Heart right ventricle (tissue), 16 donors: ENCODE measurements around the gene TNPO2. TPM values are rescaled to one million over a fixed set of nuclear protein-coding genes. Genes with fewer than 3 reads are reported as not detected.
"Not testable (repeated sequence)": the region's sequence is repeated elsewhere in the genome, so short reads cannot be mapped to it uniquely, and the experiment has no call there.

Source experiments
- ATAC-seq, 8 donors: fragments of 200-7000 bp; cut with Tn5 transposase; one replicate each; pipeline ENCODE4 v1.9.1; 2020; ENCODE audit warnings: mild to moderate bottlenecking in 8 of 8, moderate library complexity in 8 of 8, moderate number of reproducible peaks in 1 of 8
- DNase-seq, 2 donors: peaks; one replicate each; pipeline ENCODE4 v3.0.0-alpha.2; 2020
- H3K27ac ChIP-seq, 10 donors: fragments of 200-600 bp; sonication (generic) in 2 of 10; one replicate each; pipeline versions ENCODE4 v1.5.0 to v1.8.0; 2020 to 2022; ENCODE audit warnings: mild to moderate bottlenecking in 3 of 10
- H3K27me3 ChIP-seq, 7 donors: fragments of 200-600 bp; one replicate each; pipeline ENCODE4 v1.8.0; 2021 to 2022; ENCODE audit warnings: mild to moderate bottlenecking in 2 of 7
- H3K36me3 ChIP-seq, 9 donors: fragments of 200-600 bp; sonication (generic) in 1 of 9; one replicate each; pipeline versions ENCODE4 v1.5.0 to v1.8.0; 2020 to 2022; ENCODE audit warnings: mild to moderate bottlenecking in 2 of 9
- H3K4me1 ChIP-seq, 9 donors: fragments of 200-600 bp; sonication (generic) in 1 of 9; one replicate each; pipeline versions ENCODE4 v1.5.0 to v1.8.0; 2020 to 2022; ENCODE audit warnings: mild to moderate bottlenecking in 4 of 9
- H3K4me3 ChIP-seq, 10 donors: fragments of 200-600 bp; sonication (generic) in 2 of 10; one replicate each; pipeline versions ENCODE4 v1.5.0 to v1.8.0; 2020 to 2022; ENCODE audit warnings: mild to moderate bottlenecking in 7 of 10, moderate library complexity in 2 of 10
- H3K9me3 ChIP-seq, 11 donors: fragments of 200-600 bp in 10 of 11; sonication (generic) in 2 of 11; one replicate each; pipeline versions ENCODE4 v1.5.0 to v1.8.0; 2013 to 2022; ENCODE audit warnings: mild to moderate bottlenecking in 2 of 11, control low read depth in 1 of 11, moderate library complexity in 1 of 11
- WGBS, 2 donors: extraction: QIAGEN DNeasy Blood & Tissue Kit; methylation state at CpG; one replicate each; pipeline ENCODE4 v1.1.7; 2013; ENCODE audit warnings: inconsistent platforms in 1 of 2; 5-methylcytosine and 5-hydroxymethylcytosine counted together
- intact Hi-C, 10 donors: fragments of 100-400 bp; cut with DNase I; formaldehyde crosslinking; loops; one replicate each; pipeline versions ENCODE4 v1.11.1 to v1.14.2; 2022
- polyA plus RNA-seq, 2 donors: library from polyadenylated mRNA; stranded (reverse); fragments of 200-250 nt; gene quantifications; one replicate each; pipeline ENCODE4 v1.2.3, GENCODE V29; 2013
- total RNA-seq, 10 donors: library from RNA; stranded (reverse); fragmentation: NEBNext Ultra II Directional in 3 of 10; extraction: Animal tissue kit (Norgen Biotek cat#: 25700) in 3 of 10; gene quantifications; one replicate each; pipeline versions ENCODE4 v1.2.1 to v1.2.4, GENCODE V29; 2021 to 2023
- TF ChIP-seq, protein P1 (sequence below), 9 donors: fragments of 200-600 bp; sonication (generic) in 2 of 9; IDR thresholded peaks; one replicate each; pipeline versions ENCODE4 v1.5.0 to v1.8.0; 2021 to 2022; ENCODE audit warnings: antibody characterized with exemption in 9 of 9, mild to moderate bottlenecking in 5 of 9, moderate library complexity in 1 of 9
- donor health status: Arrhythmogenic right ventricular cardiomyopathy.
- donor health status: ischemic (EF 13 %, LVEDD 7.1; RV severe dilation, severe dysfunction).
- donor health status: healthy with polysubstance abuse.
- donor health status: DM: no; HTN: yes; CAD: no.
- donor health status: DM: no; HTN: no; CAD: no.
- donor health status: ischemic (EF 25% LVEDD 6.9; RV normal size, moderate dysfunction).
- donor health status: ischemic (EF 25% LVEDD 5.7; RV mildly dilated, moderate dysfunction).
- donor health status: healthy.
- donor health status: DM: yes; HTN: yes; CAD: no.
- donor health status: Ischemic cardiomyopathy.
- donor health status: ischemic (EF 35%, LVEDD 5.7; RV mildly dilated, moderate dysfunction).
- donor health status: nonischemic (EF 11% LVEDD 7.7; RV severe dilation, severe dysfunction).
- donor health status: DM: yes; HTN: yes; CAD: no.
- donor health status: PGD.
- donor health status: ischemic (EF 29% LVEDD 5.4; RV normal size, mild dysfunction).
- donor health status: nonischemic (EF 23%, LVEDD 6.1; RV moderate dilation, normal function).

The TNPO2 gene
- total and polyA plus RNA-seq, 12 donors = 17.3 to 51.1 (median 40.7) TPM

DNA sequence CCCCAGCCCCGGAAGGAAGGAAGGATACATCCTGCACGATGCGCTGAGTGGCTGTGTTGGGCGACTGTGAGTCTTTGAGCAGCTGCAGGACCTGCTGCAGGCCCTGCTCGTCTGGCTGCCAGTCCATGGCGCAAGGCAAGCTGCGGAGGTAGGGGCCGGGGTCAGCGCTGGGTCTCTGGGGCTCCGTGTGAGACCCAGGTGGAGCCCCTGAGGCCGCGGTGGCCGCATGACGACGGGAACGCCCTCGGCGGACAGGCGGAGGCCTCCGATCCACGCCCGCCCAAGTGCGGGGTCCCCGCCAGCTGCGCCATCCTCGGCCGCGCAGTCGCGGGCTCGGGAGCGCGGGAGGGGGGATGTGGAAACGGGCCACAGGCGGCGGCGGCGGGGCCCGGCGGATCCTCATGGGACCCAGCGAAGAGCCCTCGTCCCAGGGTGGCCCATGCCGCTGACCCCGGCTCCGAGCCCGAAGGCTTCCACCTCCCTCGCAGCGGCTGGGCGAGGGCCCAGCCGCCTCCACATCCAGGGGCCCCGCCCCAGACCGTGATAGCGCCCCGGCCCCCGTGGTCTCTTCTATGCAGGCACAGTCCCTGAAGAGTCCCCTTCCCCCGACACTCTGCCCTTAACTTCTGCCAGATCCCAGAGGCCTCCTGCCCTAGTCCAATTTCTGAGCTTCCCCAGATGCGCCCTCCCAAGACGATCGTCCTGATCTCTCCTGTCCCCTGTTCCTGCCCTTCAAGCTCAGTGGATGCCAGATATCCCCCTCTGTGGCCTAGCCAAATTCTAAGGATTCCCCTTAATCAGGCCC is 2.7 kb downstream of the TNPO2 start:
- Histone ChIP-seq H3K4me1 (peaks cover 7 to 50% (median 34%) of the 10 kb centered on the region in 9 donors), H3K36me3 (peaks cover 0 to 35% (median 15%) of the 10 kb centered on the region in 9 donors), H3K9me3 (no peaks in the 10 kb centered on the region), H3K27me3 (no peaks in the 10 kb centered on the region), H3K27ac (peak overlapping the region; percentile 89 to 97 (median 94)), H3K4me3 (peak overlapping the region; percentile 58 to 83 (median 70))
- DNase-seq = peak in 1 of 2 donors; percentile 34
- TF ChIP-seq, protein P1, sequence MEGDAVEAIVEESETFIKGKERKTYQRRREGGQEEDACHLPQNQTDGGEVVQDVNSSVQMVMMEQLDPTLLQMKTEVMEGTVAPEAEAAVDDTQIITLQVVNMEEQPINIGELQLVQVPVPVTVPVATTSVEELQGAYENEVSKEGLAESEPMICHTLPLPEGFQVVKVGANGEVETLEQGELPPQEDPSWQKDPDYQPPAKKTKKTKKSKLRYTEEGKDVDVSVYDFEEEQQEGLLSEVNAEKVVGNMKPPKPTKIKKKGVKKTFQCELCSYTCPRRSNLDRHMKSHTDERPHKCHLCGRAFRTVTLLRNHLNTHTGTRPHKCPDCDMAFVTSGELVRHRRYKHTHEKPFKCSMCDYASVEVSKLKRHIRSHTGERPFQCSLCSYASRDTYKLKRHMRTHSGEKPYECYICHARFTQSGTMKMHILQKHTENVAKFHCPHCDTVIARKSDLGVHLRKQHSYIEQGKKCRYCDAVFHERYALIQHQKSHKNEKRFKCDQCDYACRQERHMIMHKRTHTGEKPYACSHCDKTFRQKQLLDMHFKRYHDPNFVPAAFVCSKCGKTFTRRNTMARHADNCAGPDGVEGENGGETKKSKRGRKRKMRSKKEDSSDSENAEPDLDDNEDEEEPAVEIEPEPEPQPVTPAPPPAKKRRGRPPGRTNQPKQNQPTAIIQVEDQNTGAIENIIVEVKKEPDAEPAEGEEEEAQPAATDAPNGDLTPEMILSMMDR (IDR thresholded peaks at IDR 0.05) = no peak
- intact Hi-C loops = loop anchor here in 2 of 10 donors (5.0 kb wide), 2 partner anchors 39 to 71 kb away; partner anchors contain the start of genes DHPS (in 1 of the 2) and JUNB (in 1 of the 2)
- 1 to 3% methylated on average over 59 of the region's 59 CpGs for WGBS, 2 donors
- ATAC-seq = peak; percentile 1 to 40 (median 16)

DNA sequence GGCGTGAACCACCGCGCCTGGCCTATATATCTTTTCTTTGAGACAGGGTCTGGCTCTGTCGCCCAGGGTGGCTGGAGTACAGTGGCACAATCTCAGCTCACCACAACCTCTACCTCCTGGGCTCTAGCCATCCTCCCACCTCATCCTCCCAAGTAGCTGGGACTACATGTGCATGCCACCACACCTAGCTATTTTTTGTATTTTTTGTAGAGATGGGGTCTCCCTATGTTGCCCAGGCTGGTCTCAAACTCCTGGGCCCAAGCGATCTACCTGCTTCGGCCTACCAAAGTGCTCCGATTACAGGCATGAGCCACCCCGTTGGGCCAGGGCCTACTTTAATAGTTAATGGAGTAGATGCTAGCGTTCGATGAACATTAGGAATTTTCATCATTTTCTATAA is 3.4 kb downstream of the TNPO2 start:
- Histone ChIP-seq H3K36me3 (peaks cover 2 to 42% (median 20%) of the 10 kb centered on the region in 9 donors), H3K9me3 (no peaks in the 10 kb centered on the region), H3K27me3 (no peaks in the 10 kb centered on the region), H3K4me3 (peak overlapping the region in 9 of 10 donors; percentile 58 to 83 (median 71)), H3K27ac (peak overlapping the region in 9 of 10 donors; percentile 91 to 97 (median 95)), H3K4me1 (peaks cover 7 to 50% (median 34%) of the 10 kb centered on the region in 9 donors)
- WGBS, 2 donors = 80% methylated on average over 10 of the region's 10 CpGs
- TF ChIP-seq, protein P1 (IDR thresholded peaks at IDR 0.05) = no peak
- intact Hi-C loops = loop anchor here in 2 of 10 donors (5.0 kb wide), 2 partner anchors 38 to 72 kb away; partner anchors contain the start of genes DHPS (in 1 of the 2) and JUNB (in 1 of the 2)
- DNase-seq (no peak), ATAC-seq (no peak)

DNA sequence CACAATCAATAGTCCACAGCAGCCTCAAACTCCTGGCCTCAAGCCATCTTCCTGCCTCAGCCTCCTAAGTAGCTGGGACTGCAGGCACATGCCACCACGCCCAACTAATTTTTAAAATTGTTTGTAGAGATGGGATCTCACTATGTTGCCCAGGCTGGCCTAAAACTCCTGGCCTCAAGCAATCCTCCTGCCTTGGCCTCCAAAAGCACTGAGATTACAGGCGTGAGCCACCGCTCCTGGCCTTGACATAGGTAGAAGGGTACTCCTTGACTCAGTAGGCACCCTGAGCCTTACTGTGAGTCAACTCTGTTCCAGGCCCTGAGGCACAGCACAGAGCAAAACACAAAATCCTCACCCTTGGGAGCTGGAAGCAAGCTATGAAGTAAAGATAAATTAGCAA is 7.8 kb downstream of the TNPO2 start:
- intact Hi-C loops = loop anchor here in 1 of 10 donors (5.0 kb wide), 1 partner anchor 41 kb away; no protein-coding TSS in a partner anchor

GRCh38 chr19:12715102-12715501 is 8.6 kb downstream of the TNPO2 start:
- DNase-seq (no peak), ATAC-seq (no peak)
- peaks cover 4 to 92% (median 62%) of the 10 kb centered on the region in 9 donors for H3K36me3 ChIP-seq
- H3K4me1 ChIP-seq = peaks cover under 1 to 17% (median 6%) of the 10 kb centered on the region in 9 donors
- intact Hi-C loops = loop anchor here in 1 of 10 donors (5.0 kb wide), 1 partner anchor 42 kb away; no protein-coding TSS in a partner anchor
- no peaks in the 10 kb centered on the region for H3K27me3 ChIP-seq
- 94% methylated on average over 15 of the region's 15 CpGs for WGBS, 2 donors
- TF ChIP-seq, protein P1 (IDR thresholded peaks at IDR 0.05) = no peak
- no peak overlapping the region for H3K4me3 ChIP-seq
- no peak overlapping the region for H3K27ac ChIP-seq
- no peaks in the 10 kb centered on the region for H3K9me3 ChIP-seq

More for the DNA sequence above, 7.8 kb downstream of the TNPO2 start:
- TF ChIP-seq, protein P1 (IDR thresholded peaks at IDR 0.05) = no peak
- Histone ChIP-seq H3K36me3 (peaks cover 4 to 84% (median 55%) of the 10 kb centered on the region in 9 donors), H3K27ac (no peak overlapping the region), H3K4me1 (peaks cover 7 to 25% (median 14%) of the 10 kb centered on the region in 9 donors), H3K4me3 (no peak overlapping the region), H3K9me3 (no peaks in the 10 kb centered on the region), H3K27me3 (no peaks in the 10 kb centered on the region)
- 94 to 96% methylated on average over 3 of the region's 3 CpGs for WGBS, 2 donors
- ATAC-seq (no peak), DNase-seq (no peak)

DNA sequence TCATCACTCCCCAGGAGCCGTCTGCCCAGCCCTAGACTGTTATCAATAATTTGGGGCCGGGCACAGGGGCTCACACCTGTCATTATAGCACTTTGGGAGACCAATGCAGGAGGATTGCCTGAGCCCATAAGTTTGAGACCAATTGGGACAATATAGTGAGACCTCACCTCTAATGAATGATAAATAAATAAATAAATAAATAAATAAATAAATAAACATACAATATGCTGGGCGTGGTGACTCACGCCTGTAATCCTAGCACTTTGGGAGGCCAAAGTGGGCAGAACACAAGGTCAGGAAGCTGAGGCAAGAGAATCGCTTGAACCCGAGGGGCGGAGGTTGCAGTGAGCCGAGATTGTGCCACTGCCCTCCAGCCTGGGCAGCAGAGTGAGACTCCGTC is 10.4 kb downstream of the TNPO2 start:
- peaks cover 4 to 99% (median 71%) of the 10 kb centered on the region in 9 donors for H3K36me3 ChIP-seq
- intact Hi-C loops, H3K27ac ChIP-seq, H3K4me1 ChIP-seq, H3K27me3 ChIP-seq, ATAC-seq, H3K9me3 ChIP-seq, H3K4me3 ChIP-seq, DNase-seq: not testable (repeated sequence)
- WGBS, 2 donors = 95 to 97% methylated on average over 9 of the region's 9 CpGs
